ENCODE measurements around the gene PPP2R2D. TPM values are rescaled to one million over a fixed set of nuclear protein-coding genes. Genes with fewer than 3 reads are reported as not detected.

The PPP2R2D gene
- total RNA-seq, 2 experiments from 2014 or later: 32.6 to 32.9 TPM

DNA sequence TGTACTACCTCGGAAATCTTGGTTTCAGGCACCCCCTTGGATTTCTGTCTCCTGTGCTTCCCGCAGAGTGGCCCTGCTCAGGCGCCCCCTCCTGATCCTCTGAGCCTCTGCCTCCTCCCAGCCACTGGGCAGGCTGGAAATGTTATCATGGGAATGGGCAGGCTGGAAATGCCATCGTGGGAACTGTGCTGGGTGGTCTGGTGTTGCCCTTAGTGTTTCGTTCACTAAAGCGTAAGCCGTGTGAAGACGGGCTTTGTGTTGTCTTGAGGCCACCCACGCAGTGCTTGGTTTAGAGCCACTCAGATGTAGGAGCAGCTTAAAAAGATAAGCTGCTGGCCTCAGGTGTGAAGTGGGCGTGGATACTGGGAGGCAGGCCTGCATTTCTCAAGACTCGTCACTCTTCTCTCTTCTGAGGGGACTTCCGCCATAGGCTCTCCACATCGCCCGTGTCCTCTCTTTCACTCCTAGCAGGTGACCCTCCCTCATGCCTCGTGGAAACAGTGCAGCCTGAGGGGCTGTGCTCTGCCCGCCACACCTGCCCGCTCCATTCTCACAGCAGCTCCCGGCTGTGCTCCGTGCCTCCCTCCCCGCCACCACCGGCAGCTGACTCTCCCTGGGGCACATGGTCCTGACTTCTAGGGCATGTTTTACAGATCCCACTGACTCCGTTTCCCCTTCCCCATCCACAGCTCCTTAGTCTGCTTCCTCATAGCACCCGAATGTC lies 28.5 kb downstream of the PPP2R2D start:
- H3K4me1 Mint-ChIP-seq (ENCODE audit: low read depth): peaks cover 91% of the 10 kb centered on the region
- Histone ChIP-seq H3K27ac (ENCODE audit: low read depth in 1 of 2, low read length in 2 of 2) (no peak overlapping the region), H3K4me3 (ENCODE audit: low read length) (no peak overlapping the region), H3K36me3 (ENCODE audit: insufficient read depth, low read length) (peaks cover 7% of the 10 kb centered on the region), H3K9me3 (ENCODE audit: control insufficient read depth in 1 of 2, insufficient read depth in 1 of 2, low read length in 2 of 2) (peaks cover 10 to 14% of the 10 kb centered on the region in 2 experiments), H3K4me1 (ENCODE audit: insufficient read depth, low read length) (peaks cover 65% of the 10 kb centered on the region), H3K27me3 (ENCODE audit: control insufficient read depth in 1 of 2, insufficient read depth in 2 of 2, low read length in 2 of 2) (no peaks in the 10 kb centered on the region)
- TF ChIP-seq, protein P1, sequence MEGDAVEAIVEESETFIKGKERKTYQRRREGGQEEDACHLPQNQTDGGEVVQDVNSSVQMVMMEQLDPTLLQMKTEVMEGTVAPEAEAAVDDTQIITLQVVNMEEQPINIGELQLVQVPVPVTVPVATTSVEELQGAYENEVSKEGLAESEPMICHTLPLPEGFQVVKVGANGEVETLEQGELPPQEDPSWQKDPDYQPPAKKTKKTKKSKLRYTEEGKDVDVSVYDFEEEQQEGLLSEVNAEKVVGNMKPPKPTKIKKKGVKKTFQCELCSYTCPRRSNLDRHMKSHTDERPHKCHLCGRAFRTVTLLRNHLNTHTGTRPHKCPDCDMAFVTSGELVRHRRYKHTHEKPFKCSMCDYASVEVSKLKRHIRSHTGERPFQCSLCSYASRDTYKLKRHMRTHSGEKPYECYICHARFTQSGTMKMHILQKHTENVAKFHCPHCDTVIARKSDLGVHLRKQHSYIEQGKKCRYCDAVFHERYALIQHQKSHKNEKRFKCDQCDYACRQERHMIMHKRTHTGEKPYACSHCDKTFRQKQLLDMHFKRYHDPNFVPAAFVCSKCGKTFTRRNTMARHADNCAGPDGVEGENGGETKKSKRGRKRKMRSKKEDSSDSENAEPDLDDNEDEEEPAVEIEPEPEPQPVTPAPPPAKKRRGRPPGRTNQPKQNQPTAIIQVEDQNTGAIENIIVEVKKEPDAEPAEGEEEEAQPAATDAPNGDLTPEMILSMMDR (IDR thresholded peaks at IDR 0.05): no peak
- H3K27ac Mint-ChIP-seq: peak overlapping the region; percentile 86
- H3K9me3 Mint-ChIP-seq: peaks cover 6% of the 10 kb centered on the region
- no peak for ATAC-seq (ENCODE audit: poor library complexity)
- H3K36me3 Mint-ChIP-seq (ENCODE audit: low read depth): peaks cover 44% of the 10 kb centered on the region
- intact Hi-C loops (cut with DNase I, micrococcal nuclease): no loop called here
- H3K4me3 Mint-ChIP-seq: peak overlapping the region; percentile 45
- ChIA-PET CTCF (interaction anchor here (1.3 kb wide), 1 partner anchor 44 kb away, joined by 4 read pairs; no protein-coding TSS in a partner anchor), POLR2A (interaction anchor here (2.0 kb wide), 1 partner anchor 21 kb away, joined by 5 read pairs; no protein-coding TSS in a partner anchor)
- no peak for DNase-seq
- H3K27me3 Mint-ChIP-seq: no peaks in the 10 kb centered on the region

DNA sequence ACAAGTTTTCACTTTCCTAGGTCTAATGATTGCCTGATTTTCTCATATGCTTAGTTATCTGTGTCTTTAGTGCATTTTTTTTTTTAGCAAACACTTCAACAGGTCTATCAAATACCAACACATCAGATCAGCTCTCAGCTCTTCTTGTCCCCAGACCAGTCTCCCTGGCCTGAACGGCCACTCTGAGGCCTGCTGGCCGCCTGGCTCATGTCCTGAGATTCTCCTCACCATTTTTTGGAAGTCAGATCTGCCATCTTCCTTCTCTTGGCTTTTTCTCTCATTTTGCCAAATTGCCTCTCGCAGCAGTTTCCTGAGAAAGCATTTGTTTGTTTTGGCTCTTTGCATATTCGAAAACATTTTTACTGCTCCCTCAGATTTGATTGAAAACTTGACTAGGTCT lies 29.3 kb downstream of the PPP2R2D start:
- no peak for ATAC-seq (ENCODE audit: poor library complexity)
- peaks cover 5 to 10% of the 10 kb centered on the region in 2 experiments for H3K9me3 ChIP-seq (ENCODE audit: control insufficient read depth in 1 of 2, insufficient read depth in 1 of 2, low read length in 2 of 2)
- no peak overlapping the region for H3K4me3 ChIP-seq (ENCODE audit: low read length)
- CTCF ChIA-PET: no interaction called here
- H3K4me1 ChIP-seq (ENCODE audit: insufficient read depth, low read length): peaks cover 72% of the 10 kb centered on the region
- peaks cover 16% of the 10 kb centered on the region for H3K36me3 ChIP-seq (ENCODE audit: insufficient read depth, low read length)
- H3K4me1 Mint-ChIP-seq (ENCODE audit: low read depth): peaks cover 91% of the 10 kb centered on the region
- no peaks in the 10 kb centered on the region for H3K27me3 Mint-ChIP-seq
- intact Hi-C loops (cut with DNase I, micrococcal nuclease): no loop called here
- no peak overlapping the region for H3K27ac ChIP-seq (ENCODE audit: low read depth in 1 of 2, low read length in 2 of 2)
- no peaks in the 10 kb centered on the region for H3K27me3 ChIP-seq (ENCODE audit: control insufficient read depth in 1 of 2, insufficient read depth in 2 of 2, low read length in 2 of 2)
- POLR2A ChIA-PET: interaction anchor here (2.0 kb wide), 1 partner anchor 22 kb away, joined by 5 read pairs; no protein-coding TSS in a partner anchor
- H3K9me3 Mint-ChIP-seq: peaks cover 3% of the 10 kb centered on the region
- peak overlapping the region; percentile 36 for H3K4me3 Mint-ChIP-seq
- peak overlapping the region; percentile 86 for H3K27ac Mint-ChIP-seq
- TF ChIP-seq, protein P1 (IDR thresholded peaks at IDR 0.05): no peak
- peaks cover 50% of the 10 kb centered on the region for H3K36me3 Mint-ChIP-seq (ENCODE audit: low read depth)
- no peak for DNase-seq

DNA sequence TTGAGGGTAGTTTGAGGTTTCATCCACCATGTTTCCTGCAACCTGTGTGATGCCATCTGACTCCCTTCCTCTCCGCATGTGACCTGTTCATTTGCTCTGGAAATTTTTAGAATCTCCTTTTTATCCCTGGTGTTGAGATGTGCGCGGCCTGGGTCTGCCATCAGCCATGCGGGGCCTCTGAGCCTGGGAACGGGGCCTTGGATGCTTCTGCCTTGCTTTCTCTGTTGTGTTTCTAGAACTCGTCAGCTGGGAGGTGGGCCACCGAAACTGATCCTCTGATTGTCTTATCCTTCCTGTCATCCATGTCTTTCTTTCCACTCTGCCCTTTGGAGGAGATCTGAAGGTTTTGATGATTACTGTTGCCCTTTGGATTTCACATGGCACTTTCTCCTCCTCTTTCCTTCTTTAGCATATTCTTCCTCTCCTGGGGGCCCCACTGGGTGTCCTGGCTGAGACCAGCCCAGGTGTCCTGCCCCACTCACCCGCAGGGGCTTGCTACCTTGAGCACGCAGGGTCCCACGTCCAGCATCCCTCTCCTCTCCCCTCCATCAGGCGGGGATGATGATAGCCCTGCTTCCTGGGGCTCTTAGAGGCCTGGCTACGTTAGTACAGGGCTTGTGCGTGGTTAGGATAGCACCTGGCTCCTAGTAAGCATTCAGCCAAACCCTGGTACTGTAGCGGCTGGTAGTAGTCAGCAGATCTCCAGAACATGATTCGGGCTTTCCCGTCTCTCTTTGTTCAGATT lies 29.9 kb downstream of the PPP2R2D start:
- H3K27ac Mint-ChIP-seq: peak overlapping the region; percentile 86
- peak overlapping the region; percentile 4 for H3K4me3 Mint-ChIP-seq
- H3K27me3 Mint-ChIP-seq: no peaks in the 10 kb centered on the region
- DNase-seq: no peak
- Histone ChIP-seq H3K9me3 (ENCODE audit: control insufficient read depth in 1 of 2, insufficient read depth in 1 of 2, low read length in 2 of 2) (peaks cover 0 to 7% of the 10 kb centered on the region in 2 experiments), H3K27me3 (ENCODE audit: control insufficient read depth in 1 of 2, insufficient read depth in 2 of 2, low read length in 2 of 2) (no peaks in the 10 kb centered on the region), H3K27ac (ENCODE audit: low read depth in 1 of 2, low read length in 2 of 2) (no peak overlapping the region), H3K36me3 (ENCODE audit: insufficient read depth, low read length) (peaks cover 16% of the 10 kb centered on the region), H3K4me3 (ENCODE audit: low read length) (no peak overlapping the region), H3K4me1 (ENCODE audit: insufficient read depth, low read length) (peaks cover 72% of the 10 kb centered on the region)
- peaks cover 88% of the 10 kb centered on the region for H3K4me1 Mint-ChIP-seq (ENCODE audit: low read depth)
- H3K9me3 Mint-ChIP-seq: no peaks in the 10 kb centered on the region
- TF ChIP-seq, protein P1 (IDR thresholded peaks at IDR 0.05): no peak
- ChIA-PET POLR2A (interaction anchor here (2.0 kb wide), 1 partner anchor 23 kb away, joined by 5 read pairs; no protein-coding TSS in a partner anchor), CTCF (no interaction called here)
- intact Hi-C loops (cut with DNase I, micrococcal nuclease): no loop called here
- peaks cover 51% of the 10 kb centered on the region for H3K36me3 Mint-ChIP-seq (ENCODE audit: low read depth)
- ATAC-seq (ENCODE audit: poor library complexity): no peak

Measured in CD4-positive, alpha-beta T cell (primary cell).